Right lobe of liver (tissue), 6 donors: ENCODE results near the gene IRAK1BP1. TPM values are rescaled to one million over a fixed set of nuclear protein-coding genes. Genes with fewer than 3 reads are reported as not detected.
"Not testable (repeated sequence)": the region's sequence is repeated elsewhere in the genome, so short reads cannot be mapped to it uniquely, and the experiment has no call there.

Experiments used
- ATAC-seq, 4 donors: fragments of 200-7000 bp; cut with Tn5 transposase; one replicate each; pipeline ENCODE4 v1.9.1; 2020; ENCODE audit warnings: mild to moderate bottlenecking in 4 of 4, moderate library complexity in 4 of 4
- DNase-seq, 3 donors: peaks; one replicate each; pipeline ENCODE4 v3.0.0-alpha.2; 2020
- H3K27ac ChIP-seq, 3 donors: fragments of 200-600 bp; one replicate each; pipeline ENCODE4 v1.8.0; 2022
- H3K27me3 ChIP-seq, 2 donors: fragments of 200-600 bp; one replicate each; pipeline ENCODE4 v1.8.0; 2022
- H3K36me3 ChIP-seq, 4 donors: fragments of 200-600 bp; sonication (generic) in 1 of 4; one replicate each; pipeline versions ENCODE4 v1.5.1 to v1.8.0; 2017 to 2022; ENCODE audit warnings: control low read depth in 1 of 4
- H3K4me1 ChIP-seq, 4 donors: fragments of 200-600 bp; sonication (generic) in 1 of 4; one replicate each; pipeline versions ENCODE4 v1.5.1 to v1.8.0; 2017 to 2022; ENCODE audit warnings: control low read depth in 1 of 4
- H3K4me3 ChIP-seq, 3 donors: fragments of 200-600 bp; one replicate each; pipeline ENCODE4 v1.8.0; 2022
- H3K9me3 ChIP-seq, 4 donors: fragments of 200-600 bp; sonication (generic) in 1 of 4; one replicate each; pipeline versions ENCODE4 v1.5.1 to v1.8.0; 2017 to 2022; ENCODE audit warnings: control low read depth in 1 of 4
- CTCF ChIP-seq, 4 donors: fragments of 200-600 bp in 3 of 4; fragments of 450-650 bp in 1 of 4; IDR thresholded peaks; one replicate each; pipeline versions ENCODE4 v1.5.1 to v1.8.0; 2016 to 2022; ENCODE audit warnings: antibody characterized with exemption in 4 of 4, mild to moderate bottlenecking in 2 of 4
- POLR2A ChIP-seq: fragments of 450-650 bp; IDR thresholded peaks from one replicate; pipeline ENCODE4 v1.6.1; 2017; ENCODE audit warnings: antibody characterized with exemption, mild to moderate bottlenecking
- WGBS: methylation state at CpG from one replicate; pipeline ENCODE4 v1.1.6; 2018; ENCODE audit warnings: low coverage, low lambda C conversion rate; ENCODE audit not compliant: insufficient coverage; ENCODE audit errors: missing lambda C conversion rate; 5-methylcytosine and 5-hydroxymethylcytosine counted together
- intact Hi-C, 2 donors: fragments of 100-400 bp; cut with DNase I; formaldehyde crosslinking; loops; one replicate each; pipeline versions ENCODE4 v1.11.2 to v1.14.1; 2022
- total RNA-seq, 6 experiments: library from RNA; depleted of rRNA in 2 of 6; stranded (reverse); fragments of >200 nt in 2 of 6; fragmentation: NEBNext Ultra II Directional in 3 of 6; extraction: Animal tissue kit (Norgen Biotek cat#: 25700) in 3 of 6; gene quantifications; one replicate each; pipeline versions ENCODE4 v1.1.0 to v1.2.4, GENCODE V29; 2016 to 2023
- donor health status: DM: no; HTN: yes; CAD: no.
- donor health status: DM: no; HTN: no; CAD: no.
- donor health status: DM: no; HTN: no; CAD: no.
- donor health status: DM: no; HTN: yes; CAD: no.
- donor health status: DM: no; HTN: yes; CAD: no.

Gene IRAK1BP1
- total RNA-seq, 6 experiments from 2014 or later: 0.49 to 1.2 (median 1.1) TPM

GRCh38 chr6:78867020-78867369 lies 356 bp upstream of the IRAK1BP1 start:
- TF ChIP-seq POLR2A (no peak), CTCF (IDR thresholded peaks at IDR 0.05) (no peak)
- intact Hi-C loops: no loop called here
- Histone ChIP-seq H3K4me1 (peaks cover 0 to 8% (median 0%) of the 10 kb centered on the region in 4 donors), H3K27me3 (no peaks in the 10 kb centered on the region), H3K27ac (peak overlapping the region in 1 of 3 donors; percentile 29), H3K9me3 (no peaks in the 10 kb centered on the region), H3K4me3 (peak overlapping the region; percentile 72 to 91 (median 89)), H3K36me3 (no peaks in the 10 kb centered on the region)
- 0% methylated on average over 12 of the region's 13 CpGs for WGBS
- peak; percentile 58 to 64 (median 62) for ATAC-seq
- no peak for DNase-seq

- H3K4me1 ChIP-seq: peaks cover 0 to 8% (median 0%) of the 10 kb centered on the region in 4 donors
- no peaks in the 10 kb centered on the region for H3K9me3 ChIP-seq
- peak overlapping the region; percentile 72 to 91 (median 89) for H3K4me3 ChIP-seq
- ATAC-seq (no peak), DNase-seq (no peak)
- intact Hi-C loops: no loop called here
- H3K27ac ChIP-seq: no peak overlapping the region
- H3K36me3 ChIP-seq: no peaks in the 10 kb centered on the region
- WGBS: 54% methylated on average over 8 of the region's 8 CpGs
- TF ChIP-seq CTCF (IDR thresholded peaks at IDR 0.05) (no peak), POLR2A (no peak)
- H3K27me3 ChIP-seq: no peaks in the 10 kb centered on the region
Observed at GRCh38 chr6:78868116-78868515, 765 bp downstream of the IRAK1BP1 start.

- DNase-seq: no peak
- Histone ChIP-seq H3K9me3 (no peaks in the 10 kb centered on the region), H3K27ac (no peak overlapping the region), H3K4me1 (no peaks in the 10 kb centered on the region), H3K27me3 (no peaks in the 10 kb centered on the region), H3K36me3 (no peaks in the 10 kb centered on the region), H3K4me3 (no peak overlapping the region)
- no peak for ATAC-seq
- WGBS: 98% methylated on average over 3 of the region's 3 CpGs
- TF ChIP-seq POLR2A (no peak), CTCF (IDR thresholded peaks at IDR 0.05) (no peak)
- intact Hi-C loops: no loop called here
Observed at GRCh38 chr6:78875505-78875904, 8.2 kb downstream of the IRAK1BP1 start.

GRCh38 chr6:78883651-78884050 lies 16.3 kb downstream of the IRAK1BP1 start:
- TF ChIP-seq CTCF (IDR thresholded peaks at IDR 0.05): no peak
- no peak for TF ChIP-seq POLR2A

GRCh38 chr6:78889901-78890300 lies 22.6 kb downstream of the IRAK1BP1 start:
- 100% methylated on average over 4 of the region's 5 CpGs for WGBS

More at GRCh38 chr6:78883651-78884050, 16.3 kb downstream of the IRAK1BP1 start:
- 92% methylated on average over 5 of the region's 5 CpGs for WGBS
- DNase-seq (no peak), ATAC-seq (no peak)
- Histone ChIP-seq H3K4me3 (no peak overlapping the region), H3K27me3 (no peaks in the 10 kb centered on the region), H3K27ac (no peak overlapping the region), H3K4me1 (no peaks in the 10 kb centered on the region), H3K9me3 (peaks cover 0 to 3% (median 0%) of the 10 kb centered on the region in 4 donors), H3K36me3 (no peaks in the 10 kb centered on the region)
- intact Hi-C loops: no loop called here

More at GRCh38 chr6:78889901-78890300, 22.6 kb downstream of the IRAK1BP1 start:
- DNase-seq, H3K27me3 ChIP-seq, intact Hi-C loops, ATAC-seq, H3K36me3 ChIP-seq, H3K27ac ChIP-seq, H3K4me1 ChIP-seq, H3K4me3 ChIP-seq, H3K9me3 ChIP-seq: not testable (repeated sequence)
